Measurements from ENCODE around the gene MSI2. TPM values are rescaled to one million over a fixed set of nuclear protein-coding genes. Genes with fewer than 3 reads are reported as not detected.

MSI2 gene
- total RNA-seq, 4 donors from 2014 or later = 19.7 to 35.8 (median 22.4) TPM

DNA sequence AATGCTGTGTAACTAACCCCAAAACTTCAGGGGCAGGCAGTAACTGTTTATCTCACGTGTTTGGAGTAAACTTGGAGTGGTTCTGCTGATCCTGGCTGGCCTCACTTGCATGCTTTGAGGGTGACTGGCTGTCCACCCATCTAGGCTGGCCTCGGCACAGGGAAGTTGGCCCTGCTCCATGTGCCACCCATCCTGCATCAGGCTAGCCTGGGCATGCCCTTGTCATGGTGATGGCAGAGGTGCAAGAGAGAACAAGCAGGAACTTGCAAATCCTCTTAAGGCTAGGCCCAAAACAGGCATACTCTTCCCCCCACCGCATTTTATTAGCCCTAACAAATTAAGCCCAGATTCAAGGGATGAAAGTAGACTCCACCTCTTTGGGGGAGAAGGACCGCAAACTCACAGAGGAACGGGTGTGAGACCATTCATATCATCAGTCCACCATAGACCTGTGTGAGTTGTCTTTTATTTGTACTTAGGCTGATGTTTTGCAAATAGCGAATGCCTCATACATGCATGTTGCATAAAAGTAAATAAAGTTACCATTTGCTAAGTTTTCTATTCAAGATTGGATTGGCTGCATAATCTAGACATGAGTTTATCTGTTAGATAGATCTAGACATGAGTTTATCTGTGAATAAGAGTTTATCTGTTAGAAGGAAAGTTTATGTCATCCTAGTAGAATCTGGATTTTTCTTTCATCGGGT is 267.8 kb downstream of the MSI2 start:
- no peaks in the 10 kb centered on the region for H3K36me3 ChIP-seq
- TF ChIP-seq, protein P1, sequence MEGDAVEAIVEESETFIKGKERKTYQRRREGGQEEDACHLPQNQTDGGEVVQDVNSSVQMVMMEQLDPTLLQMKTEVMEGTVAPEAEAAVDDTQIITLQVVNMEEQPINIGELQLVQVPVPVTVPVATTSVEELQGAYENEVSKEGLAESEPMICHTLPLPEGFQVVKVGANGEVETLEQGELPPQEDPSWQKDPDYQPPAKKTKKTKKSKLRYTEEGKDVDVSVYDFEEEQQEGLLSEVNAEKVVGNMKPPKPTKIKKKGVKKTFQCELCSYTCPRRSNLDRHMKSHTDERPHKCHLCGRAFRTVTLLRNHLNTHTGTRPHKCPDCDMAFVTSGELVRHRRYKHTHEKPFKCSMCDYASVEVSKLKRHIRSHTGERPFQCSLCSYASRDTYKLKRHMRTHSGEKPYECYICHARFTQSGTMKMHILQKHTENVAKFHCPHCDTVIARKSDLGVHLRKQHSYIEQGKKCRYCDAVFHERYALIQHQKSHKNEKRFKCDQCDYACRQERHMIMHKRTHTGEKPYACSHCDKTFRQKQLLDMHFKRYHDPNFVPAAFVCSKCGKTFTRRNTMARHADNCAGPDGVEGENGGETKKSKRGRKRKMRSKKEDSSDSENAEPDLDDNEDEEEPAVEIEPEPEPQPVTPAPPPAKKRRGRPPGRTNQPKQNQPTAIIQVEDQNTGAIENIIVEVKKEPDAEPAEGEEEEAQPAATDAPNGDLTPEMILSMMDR (IDR thresholded peaks at IDR 0.05) = no peak
- no peak for TF ChIP-seq POLR2AphosphoS5 (IDR thresholded peaks at IDR 0.05)
- no peak for TF ChIP-seq POLR2A (IDR thresholded peaks at IDR 0.05)
- no peak for TF ChIP-seq EP300 (IDR thresholded peaks at IDR 0.05)
- H3K27me3 ChIP-seq = no peaks in the 10 kb centered on the region
- no peak overlapping the region for H3K4me3 ChIP-seq
- H3K27ac ChIP-seq = no peak overlapping the region
- DNase-seq (ENCODE audit: low spot score in 2 of 2) = no peak
- H3K4me1 ChIP-seq = no peaks in the 10 kb centered on the region
- WGBS = 83% methylated on average over 6 of the region's 7 CpGs
- no peaks in the 10 kb centered on the region for H3K9me3 ChIP-seq

DNA sequence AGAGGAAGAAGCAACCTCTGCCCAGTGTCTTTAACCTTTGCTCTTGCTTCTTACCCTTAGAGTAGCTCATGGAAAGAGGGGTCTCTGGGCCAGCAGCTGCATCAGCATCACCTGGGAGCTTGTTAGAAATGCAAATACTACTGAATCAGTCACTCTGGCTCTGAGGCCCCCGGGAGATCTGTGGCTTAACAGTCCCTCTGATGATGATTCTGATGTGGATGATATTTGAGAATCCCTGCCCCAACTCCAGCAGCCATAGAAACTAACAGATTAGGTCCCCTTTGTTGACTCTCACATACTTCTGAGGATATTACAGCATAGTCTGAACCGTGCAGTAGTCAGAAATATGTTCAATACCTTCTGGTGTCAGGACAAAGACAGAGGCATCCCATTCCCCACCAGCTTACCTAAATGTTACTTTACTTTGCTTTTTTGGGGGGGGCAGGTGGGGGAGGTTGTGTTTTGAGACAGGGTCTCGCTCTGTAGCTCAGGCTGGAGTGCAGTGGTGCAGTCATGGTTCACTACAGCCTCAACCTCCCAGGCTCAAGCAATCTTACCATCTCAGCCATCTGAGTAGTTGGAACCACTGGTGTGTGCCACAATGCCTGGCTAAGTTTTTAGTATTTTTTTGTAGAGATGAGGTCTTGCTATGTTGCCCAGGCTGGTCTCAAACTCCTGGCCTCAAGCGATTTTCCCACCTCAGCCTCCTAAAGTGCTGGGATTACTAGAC is 268.7 kb downstream of the MSI2 start:
- H3K4me3 ChIP-seq = no peak overlapping the region
- H3K27me3 ChIP-seq = no peaks in the 10 kb centered on the region
- no peaks in the 10 kb centered on the region for H3K9me3 ChIP-seq
- H3K27ac ChIP-seq = no peak overlapping the region
- TF ChIP-seq, protein P1 (IDR thresholded peaks at IDR 0.05) = no peak
- TF ChIP-seq POLR2AphosphoS5 (IDR thresholded peaks at IDR 0.05) = no peak
- TF ChIP-seq EP300 (IDR thresholded peaks at IDR 0.05) = no peak
- no peak for TF ChIP-seq POLR2A (IDR thresholded peaks at IDR 0.05)
- H3K4me1 ChIP-seq = no peaks in the 10 kb centered on the region
- 98% methylated on average over 4 of the region's 4 CpGs for whole genome bisulfite sequencing
- H3K36me3 ChIP-seq = no peaks in the 10 kb centered on the region
- no peak for DNase-seq (ENCODE audit: low spot score in 2 of 2)

DNA sequence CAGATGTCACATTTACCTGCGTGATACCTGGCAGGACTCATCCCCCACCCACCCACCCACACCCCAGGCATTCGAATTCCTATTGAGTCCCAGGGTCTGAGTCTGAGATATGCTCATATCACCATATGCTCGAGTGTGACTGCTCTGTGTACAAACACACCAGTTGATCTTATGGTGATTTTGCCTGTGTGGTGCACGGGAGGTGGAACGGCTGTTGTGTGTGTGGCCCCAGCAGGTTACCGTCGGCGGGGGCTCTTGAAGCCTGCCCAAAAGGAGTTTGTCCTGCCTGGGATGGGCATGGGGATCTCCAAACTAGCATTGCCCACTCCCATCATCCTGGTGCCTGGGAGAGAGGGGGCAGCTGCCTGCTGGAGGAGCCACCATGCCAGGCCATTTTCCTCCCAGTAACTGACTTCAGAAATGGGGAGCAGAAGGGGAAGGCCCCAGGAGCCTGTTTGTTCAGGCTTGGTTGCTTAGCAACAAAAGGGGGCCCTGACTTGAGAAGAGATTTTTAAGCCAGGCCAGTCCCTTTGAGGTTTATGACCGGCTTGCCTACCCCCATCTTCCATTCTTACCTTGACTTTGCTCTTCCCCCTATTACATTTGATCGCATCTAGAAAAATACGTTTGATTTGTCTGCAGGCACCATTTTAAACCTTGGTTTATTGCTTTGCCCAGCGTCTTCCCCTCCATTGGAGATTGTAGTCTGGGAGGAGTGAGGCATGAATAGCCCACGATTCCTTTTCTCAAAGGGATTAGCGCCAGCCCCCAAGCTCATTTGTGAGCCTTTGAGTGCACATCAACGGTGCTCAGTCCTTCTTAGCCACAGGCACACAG is 271.1 kb downstream of the MSI2 start:
- Histone ChIP-seq H3K9me3 (no peaks in the 10 kb centered on the region), H3K4me1 (no peaks in the 10 kb centered on the region), H3K27me3 (no peaks in the 10 kb centered on the region), H3K36me3 (no peaks in the 10 kb centered on the region), H3K4me3 (no peak overlapping the region), H3K27ac (no peak overlapping the region)
- 80% methylated on average over 14 of the region's 15 CpGs for WGBS
- TF ChIP-seq POLR2AphosphoS5 (IDR thresholded peaks at IDR 0.05) = no peak
- TF ChIP-seq EP300 (IDR thresholded peaks at IDR 0.05) = no peak
- TF ChIP-seq, protein P1 (IDR thresholded peaks at IDR 0.05) = no peak
- no peak for TF ChIP-seq POLR2A (IDR thresholded peaks at IDR 0.05)
- DNase-seq (ENCODE audit: low spot score in 2 of 2) = no peak

DNA sequence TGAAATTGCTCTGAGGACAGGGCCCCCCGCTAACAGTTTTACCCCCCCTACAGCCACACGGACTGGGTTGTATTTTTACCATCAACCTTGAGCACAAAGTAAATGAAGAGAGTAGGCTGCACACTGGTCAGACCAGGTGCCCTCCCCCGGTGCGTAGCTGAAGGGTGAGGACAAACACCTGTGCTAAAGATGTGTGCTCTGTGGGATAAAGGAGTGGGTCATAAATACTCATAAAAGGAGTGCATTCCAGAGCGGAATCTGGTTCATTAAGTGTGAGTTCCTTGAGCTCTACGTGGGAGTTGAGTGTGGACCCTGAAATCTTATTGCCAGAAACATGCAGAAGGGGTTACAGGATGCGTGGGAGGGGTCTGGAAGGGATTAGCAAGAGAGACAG is 271.7 kb downstream of the MSI2 start:
- Histone ChIP-seq H3K4me1 (no peaks in the 10 kb centered on the region), H3K9me3 (no peaks in the 10 kb centered on the region), H3K4me3 (no peak overlapping the region), H3K36me3 (peaks cover 2% of the 10 kb centered on the region), H3K27me3 (no peaks in the 10 kb centered on the region), H3K27ac (no peak overlapping the region)
- 75% methylated on average over 7 of the region's 7 CpGs for WGBS
- DNase-seq (ENCODE audit: low spot score in 2 of 2) = no peak
- TF ChIP-seq EP300 (IDR thresholded peaks at IDR 0.05) (no peak), POLR2A (IDR thresholded peaks at IDR 0.05) (no peak)
- TF ChIP-seq, protein P1 (IDR thresholded peaks at IDR 0.05) = no peak

DNA sequence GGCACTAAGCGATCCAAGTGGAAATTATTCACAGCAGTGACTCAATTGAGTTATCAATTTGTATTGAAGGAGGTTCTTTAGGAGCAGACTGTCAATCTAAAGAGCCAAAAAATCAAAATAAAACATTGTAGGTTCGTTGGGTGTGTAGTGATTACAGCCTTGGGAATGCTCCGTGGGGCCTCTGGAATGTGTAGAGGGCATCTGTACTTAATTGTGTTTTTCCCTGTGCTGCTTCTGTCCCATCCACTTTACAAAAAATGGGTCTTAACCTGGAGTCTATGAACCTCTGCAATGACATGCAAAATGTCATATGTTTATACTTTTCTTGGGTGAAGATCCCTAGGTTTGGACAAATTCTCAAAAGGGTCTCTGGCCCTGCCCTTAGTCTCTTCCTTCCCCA is 273.7 kb downstream of the MSI2 start:
- TF ChIP-seq POLR2A (IDR thresholded peaks at IDR 0.05) (no peak), POLR2AphosphoS5 (IDR thresholded peaks at IDR 0.05) (no peak), EP300 (IDR thresholded peaks at IDR 0.05) (no peak)
- TF ChIP-seq, protein P1 (IDR thresholded peaks at IDR 0.05) = no peak
- WGBS = 65% methylated on average over 3 of the region's 3 CpGs
- H3K27ac ChIP-seq = no peak overlapping the region

More for the DNA sequence above, 273.7 kb downstream of the MSI2 start:
- no peak for DNase-seq (ENCODE audit: low spot score in 2 of 2)
- peaks cover under 1% of the 10 kb centered on the region for H3K4me1 ChIP-seq
- H3K9me3 ChIP-seq = no peaks in the 10 kb centered on the region
- peaks cover 3% of the 10 kb centered on the region for H3K36me3 ChIP-seq
- H3K27me3 ChIP-seq = no peaks in the 10 kb centered on the region
- H3K4me3 ChIP-seq = no peak overlapping the region

All from suprapubic skin (tissue), 4 donors.